Natural killer cell treated with Interleukin-12 subunit alpha and Interleukin-12 subunit beta and Interleukin-15 and Interleukin-18, amount 100 ng/mL, for 72 hours (primary cell): Measurements from ENCODE around the gene SLC14A1. TPM values are rescaled to one million over a fixed set of nuclear protein-coding genes. Genes with fewer than 3 reads are reported as not detected.

ENCODE experiments used
- ATAC-seq, 2 donors: fragments of 150-1000 bp; cut with Tn5 transposase in 1 of 2; sonication (Bioruptor Pico), chemical (Tn5 transposase) in 1 of 2; 2 replicates each; pipeline ENCODE4 v1.10.0; 2021
- DNase-seq: peaks from one replicate; pipeline ENCODE4 v3.0.0; 2022; ENCODE audit warnings: low spot score
- H3K27ac Mint-ChIP-seq, 2 donors: 1 replicate in 1 of 2; 2 replicates in 1 of 2; pipeline ENCODE4 v1.8.0; 2022; ENCODE audit warnings: mixed read lengths in 2 of 2, mild to moderate bottlenecking in 1 of 2, moderate library complexity in 1 of 2
- H3K27me3 Mint-ChIP-seq, 2 donors: 1 replicate in 1 of 2; 2 replicates in 1 of 2; pipeline ENCODE4 v1.8.0; 2022; ENCODE audit warnings: mixed read lengths in 2 of 2
- H3K36me3 Mint-ChIP-seq: one replicate; pipeline ENCODE4 v1.8.0; 2022; ENCODE audit warnings: mixed read lengths
- H3K4me1 Mint-ChIP-seq, 2 donors: 1 replicate in 1 of 2; 2 replicates in 1 of 2; pipeline ENCODE4 v1.8.0; 2022; ENCODE audit warnings: low read depth in 2 of 2, mixed read lengths in 2 of 2, mild to moderate bottlenecking in 1 of 2
- H3K4me3 Mint-ChIP-seq: one replicate; pipeline ENCODE4 v1.8.0; 2022; ENCODE audit warnings: mixed read lengths
- H3K9me3 Mint-ChIP-seq: 2 replicates; pipeline ENCODE4 v1.8.0; 2022; ENCODE audit warnings: mixed read lengths
- total RNA-seq, 2 donors: library from RNA; stranded (reverse); gene quantifications; one replicate each; pipeline ENCODE4 v1.2.3, GENCODE V29; 2022

SLC14A1 gene
- total RNA-seq, 2 donors from 2014 or later: 1.6 to 2.3 TPM

- ATAC-seq: no peak
- Mint-ChIP-seq H3K27me3 (no peaks in the 10 kb centered on the region), H3K4me1 (no peaks in the 10 kb centered on the region), H3K27ac (no peak overlapping the region), H3K9me3 (no peaks in the 10 kb centered on the region), H3K4me3 (no peak overlapping the region), H3K36me3 (peaks cover 2% of the 10 kb centered on the region)
- no peak for DNase-seq
These were observed 7.0 kb downstream of the SLC14A1 start for GRCh38 chr18:45730832-45731575.

DNA sequence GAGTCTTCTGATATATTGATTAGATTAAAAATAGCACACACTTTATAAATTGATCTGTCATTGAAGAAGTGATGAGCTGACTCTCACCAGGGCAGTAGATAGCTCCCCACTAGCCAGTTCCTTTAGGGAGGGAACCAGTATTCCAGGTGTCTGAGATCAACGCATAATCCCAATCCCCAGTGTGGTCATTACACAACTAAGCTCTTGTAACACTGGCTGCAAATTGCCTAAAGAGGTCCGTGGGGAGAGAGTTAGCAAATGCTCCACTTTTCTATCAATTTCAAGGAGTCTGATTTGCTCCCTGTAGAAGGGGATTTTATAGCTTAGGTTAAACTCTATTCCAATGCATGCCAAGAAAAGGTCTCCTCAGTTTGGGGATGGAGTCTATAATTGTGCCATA lies 7.7 kb downstream of the SLC14A1 start:
- Mint-ChIP-seq H3K27me3 (no peaks in the 10 kb centered on the region), H3K27ac (no peak overlapping the region), H3K4me1 (no peaks in the 10 kb centered on the region), H3K4me3 (no peak overlapping the region), H3K36me3 (no peaks in the 10 kb centered on the region), H3K9me3 (no peaks in the 10 kb centered on the region)
- ATAC-seq (no peak), DNase-seq (no peak)

DNA sequence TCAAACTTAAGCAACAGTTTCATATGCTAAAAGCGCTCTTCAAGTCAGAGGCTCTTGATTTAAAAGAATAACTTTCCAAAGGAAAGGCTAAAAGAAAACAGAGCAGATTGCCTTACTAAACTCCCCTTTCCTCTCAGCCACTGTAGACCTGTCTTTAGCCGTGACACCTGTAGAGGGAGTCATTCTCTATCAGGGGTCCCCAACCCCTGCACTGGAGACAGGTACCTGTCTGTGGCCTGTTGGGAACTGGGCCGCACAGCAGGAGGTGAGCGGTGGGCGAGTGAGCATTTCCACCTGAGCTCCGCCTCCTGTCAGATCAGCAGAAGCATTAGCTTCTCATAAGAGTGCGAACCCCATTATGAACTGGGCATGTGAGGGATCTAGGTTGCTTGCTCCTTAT lies 9.6 kb downstream of the SLC14A1 start:
- Mint-ChIP-seq H3K36me3 (no peaks in the 10 kb centered on the region), H3K4me1 (no peaks in the 10 kb centered on the region), H3K27ac (no peak overlapping the region), H3K4me3 (no peak overlapping the region), H3K27me3 (no peaks in the 10 kb centered on the region), H3K9me3 (no peaks in the 10 kb centered on the region)
- DNase-seq (no peak), ATAC-seq (no peak)

DNA sequence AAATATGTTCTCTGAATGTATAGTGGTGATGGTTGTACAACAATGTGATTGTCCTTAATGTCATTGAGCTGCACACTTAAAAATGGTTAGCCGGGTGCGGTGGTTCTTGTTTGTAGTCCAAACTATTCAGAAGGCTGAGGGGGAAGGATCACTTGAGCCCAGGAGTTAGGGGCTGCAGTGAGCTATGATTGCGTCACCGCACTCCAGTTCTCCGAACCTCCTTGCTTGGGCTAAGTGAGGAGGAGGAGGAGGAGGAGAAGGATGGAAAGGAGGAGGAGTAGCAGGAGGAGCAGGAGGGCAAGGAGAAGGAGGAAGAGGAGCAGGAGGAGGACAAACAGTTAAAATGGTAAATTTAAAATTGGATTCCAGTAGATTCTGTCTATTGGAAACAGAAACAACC lies 10.5 kb downstream of the SLC14A1 start:
- H3K27ac Mint-ChIP-seq: no peak overlapping the region
- H3K36me3 Mint-ChIP-seq: no peaks in the 10 kb centered on the region
- DNase-seq (no peak), ATAC-seq (no peak)
- no peaks in the 10 kb centered on the region for H3K9me3 Mint-ChIP-seq
- no peak overlapping the region for H3K4me3 Mint-ChIP-seq
- H3K4me1 Mint-ChIP-seq: no peaks in the 10 kb centered on the region
- no peaks in the 10 kb centered on the region for H3K27me3 Mint-ChIP-seq

DNA sequence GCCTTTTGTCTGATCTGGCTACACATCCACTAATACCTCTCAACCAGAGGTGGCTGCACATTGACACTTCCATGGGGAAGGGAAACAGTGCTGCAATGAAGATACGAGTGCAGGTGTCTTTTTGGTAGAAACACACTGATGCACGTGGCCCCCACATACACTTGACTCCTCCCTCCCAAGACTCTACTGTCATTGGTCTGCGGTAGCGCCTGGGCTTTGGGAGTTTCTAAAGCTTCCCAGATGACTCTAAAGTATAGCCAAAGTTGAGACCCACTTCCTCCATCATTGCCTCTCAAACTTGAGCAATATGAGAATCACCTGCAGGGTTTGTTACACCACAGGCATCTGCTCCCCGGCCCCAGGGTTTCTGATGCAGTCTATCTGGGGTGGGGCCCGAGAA lies 11.0 kb downstream of the SLC14A1 start:
- H3K4me1 Mint-ChIP-seq: no peaks in the 10 kb centered on the region
- DNase-seq (no peak), ATAC-seq (no peak)
- H3K36me3 Mint-ChIP-seq: no peaks in the 10 kb centered on the region
- no peak overlapping the region for H3K27ac Mint-ChIP-seq
- no peaks in the 10 kb centered on the region for H3K9me3 Mint-ChIP-seq
- H3K27me3 Mint-ChIP-seq: no peaks in the 10 kb centered on the region
- H3K4me3 Mint-ChIP-seq: no peak overlapping the region

- DNase-seq: no peak
- Mint-ChIP-seq H3K36me3 (no peaks in the 10 kb centered on the region), H3K4me1 (no peaks in the 10 kb centered on the region), H3K27me3 (no peaks in the 10 kb centered on the region), H3K27ac (no peak overlapping the region), H3K9me3 (no peaks in the 10 kb centered on the region), H3K4me3 (no peak overlapping the region)
- no peak for ATAC-seq
These were observed 14.7 kb downstream of the SLC14A1 start for GRCh38 chr18:45738660-45739059.

GRCh38 chr18:45739268-45739667 lies 15.3 kb downstream of the SLC14A1 start:
- Mint-ChIP-seq H3K4me3 (no peak overlapping the region), H3K9me3 (no peaks in the 10 kb centered on the region), H3K36me3 (no peaks in the 10 kb centered on the region), H3K27me3 (no peaks in the 10 kb centered on the region), H3K27ac (no peak overlapping the region), H3K4me1 (no peaks in the 10 kb centered on the region)
- DNase-seq (no peak), ATAC-seq (no peak)

GRCh38 chr18:45739848-45740247 lies 15.9 kb downstream of the SLC14A1 start:
- no peak for DNase-seq
- no peak for ATAC-seq
- Mint-ChIP-seq H3K27me3 (no peaks in the 10 kb centered on the region), H3K9me3 (no peaks in the 10 kb centered on the region), H3K4me3 (no peak overlapping the region), H3K27ac (no peak overlapping the region), H3K36me3 (peaks cover 4% of the 10 kb centered on the region), H3K4me1 (no peaks in the 10 kb centered on the region)

GRCh38 chr18:45741056-45741455 lies 17.1 kb downstream of the SLC14A1 start:
- Mint-ChIP-seq H3K36me3 (peaks cover 4% of the 10 kb centered on the region), H3K27me3 (no peaks in the 10 kb centered on the region), H3K4me3 (no peak overlapping the region), H3K9me3 (no peaks in the 10 kb centered on the region), H3K4me1 (peaks cover 3 to 7% of the 10 kb centered on the region in 2 donors), H3K27ac (no peak overlapping the region)
- ATAC-seq (no peak), DNase-seq (no peak)

DNA sequence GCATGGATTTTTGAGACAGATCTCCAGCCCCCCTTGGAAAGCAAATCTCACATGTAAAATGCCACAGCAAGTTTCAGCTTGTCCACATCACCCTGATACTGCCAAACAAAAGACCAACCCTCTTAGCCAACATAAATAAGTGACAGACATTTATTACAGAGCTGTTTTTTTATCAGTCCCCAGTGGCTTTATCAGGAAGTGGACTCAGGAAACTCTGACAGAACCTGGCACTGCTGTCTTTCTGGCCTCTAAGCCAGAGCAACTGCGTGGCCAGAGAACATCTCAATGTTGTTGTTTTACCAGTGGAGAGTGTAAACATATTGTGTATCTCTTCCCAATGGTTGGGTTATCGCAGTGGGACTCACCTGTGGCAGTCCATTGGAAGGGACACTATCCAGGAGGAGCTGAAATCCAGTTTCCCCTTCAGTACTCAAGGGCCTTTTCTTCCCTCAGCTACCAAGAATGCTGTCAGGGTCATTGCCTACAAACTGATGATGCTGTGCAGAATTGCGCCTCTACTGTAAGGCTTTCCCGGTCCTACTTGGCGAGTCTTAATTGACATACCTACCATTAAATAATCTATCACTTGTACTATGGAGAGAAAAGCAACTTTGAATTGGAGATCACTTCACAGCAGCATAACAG lies 22.0 kb downstream of the SLC14A1 start:
- Mint-ChIP-seq H3K4me3 (no peak overlapping the region), H3K4me1 (peaks cover 3 to 7% of the 10 kb centered on the region in 2 donors), H3K36me3 (peaks cover 4% of the 10 kb centered on the region), H3K9me3 (no peaks in the 10 kb centered on the region), H3K27me3 (no peaks in the 10 kb centered on the region), H3K27ac (no peak overlapping the region)
- no peak for ATAC-seq
- DNase-seq: no peak

- DNase-seq: no peak
These were observed 24.5 kb downstream of the SLC14A1 start for GRCh38 chr18:45748501-45748900.

GRCh38 chr18:45749918-45750689 lies 26.1 kb downstream of the SLC14A1 start:
- ATAC-seq (no peak), DNase-seq (no peak)
- peaks cover 7 to 9% of the 10 kb centered on the region in 2 donors for H3K4me1 Mint-ChIP-seq
- no peaks in the 10 kb centered on the region for H3K27me3 Mint-ChIP-seq
- no peak overlapping the region for H3K4me3 Mint-ChIP-seq
- no peaks in the 10 kb centered on the region for H3K36me3 Mint-ChIP-seq
- no peak overlapping the region for H3K27ac Mint-ChIP-seq
- no peaks in the 10 kb centered on the region for H3K9me3 Mint-ChIP-seq

More at GRCh38 chr18:45748501-45748900, 24.5 kb downstream of the SLC14A1 start:
- no peaks in the 10 kb centered on the region for H3K9me3 Mint-ChIP-seq
- H3K4me3 Mint-ChIP-seq: no peak overlapping the region
- H3K36me3 Mint-ChIP-seq: peaks cover 4% of the 10 kb centered on the region
- ATAC-seq: no peak
- H3K27ac Mint-ChIP-seq: no peak overlapping the region
- H3K27me3 Mint-ChIP-seq: no peaks in the 10 kb centered on the region
- H3K4me1 Mint-ChIP-seq: peaks cover 3 to 7% of the 10 kb centered on the region in 2 donors

DNA sequence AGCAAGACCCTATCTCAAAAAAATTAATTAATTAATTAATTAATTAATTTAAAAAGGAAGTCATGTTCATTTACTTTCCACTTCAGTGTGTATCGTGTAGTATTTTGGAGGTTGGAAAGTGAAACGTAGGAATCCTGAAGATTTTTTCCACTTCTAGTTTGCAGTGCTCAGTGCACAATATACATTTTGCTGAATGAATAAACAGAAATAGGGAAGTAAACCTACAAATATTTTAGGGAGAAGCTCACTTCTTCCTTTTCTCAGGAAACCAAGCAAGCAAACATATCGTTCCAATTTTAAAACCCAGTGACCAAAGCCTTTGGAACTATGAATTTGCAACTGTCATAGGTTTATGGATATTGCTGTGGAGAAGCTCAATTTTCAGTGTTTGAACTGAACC lies 27.8 kb downstream of the SLC14A1 start:
- Mint-ChIP-seq H3K27me3 (no peaks in the 10 kb centered on the region), H3K9me3 (no peaks in the 10 kb centered on the region), H3K36me3 (no peaks in the 10 kb centered on the region), H3K4me1 (peaks cover 0 to 6% of the 10 kb centered on the region in 2 donors), H3K4me3 (no peak overlapping the region), H3K27ac (no peak overlapping the region)
- no peak for DNase-seq
- no peak for ATAC-seq

DNA sequence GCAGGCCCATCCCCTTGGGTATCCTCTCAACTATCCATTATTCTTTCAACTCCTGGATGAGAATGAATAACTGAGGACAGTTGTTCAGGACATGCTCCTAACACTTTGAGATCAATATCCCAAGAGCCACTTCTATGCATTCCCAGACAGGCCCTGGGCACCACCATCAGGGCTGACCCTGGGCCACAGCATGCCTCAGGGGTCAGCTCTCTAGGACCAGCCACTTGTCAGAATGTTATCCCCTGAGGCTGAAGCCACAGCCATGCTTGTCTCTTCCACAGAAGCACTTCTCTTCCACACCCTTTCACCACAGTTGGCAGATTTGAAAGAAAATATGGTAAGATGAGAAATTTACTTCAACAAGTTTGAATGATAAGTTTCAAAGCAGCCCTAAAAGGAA lies 28.7 kb downstream of the SLC14A1 start:
- Mint-ChIP-seq H3K36me3 (no peaks in the 10 kb centered on the region), H3K9me3 (no peaks in the 10 kb centered on the region), H3K4me3 (no peak overlapping the region), H3K27me3 (peaks cover 0 to 3% of the 10 kb centered on the region in 2 donors), H3K27ac (no peak overlapping the region), H3K4me1 (peaks cover 0 to 6% of the 10 kb centered on the region in 2 donors)
- no peak for ATAC-seq
- no peak for DNase-seq
